ENCODE data around the gene NAA30. TPM values are rescaled to one million over a fixed set of nuclear protein-coding genes. Genes with fewer than 3 reads are reported as not detected.

NAA30 gene
- total and polyA plus RNA-seq, 9 of the 15 experiments (the other 6 are each of a cell fraction or from before 2014, with no cell fraction given): 2.2 to 8.0 (median 6.9) TPM

DNA sequence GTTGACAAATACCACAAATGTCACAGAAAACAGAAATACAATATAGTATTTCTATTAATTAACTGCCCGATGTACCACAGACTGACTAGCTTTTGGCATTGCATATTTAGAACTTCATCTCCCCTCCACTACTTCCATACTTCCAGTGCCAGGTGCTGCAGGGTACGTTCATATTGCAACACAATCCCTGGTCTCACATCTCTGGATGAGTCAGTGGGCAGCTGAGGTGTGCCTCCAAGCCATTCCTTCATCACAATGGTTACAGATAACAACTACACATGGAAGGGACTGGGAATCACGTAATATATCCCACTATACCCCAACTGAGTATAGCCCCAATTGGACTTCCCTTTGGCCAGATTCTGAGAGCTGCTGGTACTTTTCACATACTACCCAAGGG, 72.2 kb downstream of the NAA30 start:
- Histone ChIP-seq H3K36me3 (ENCODE audit: control insufficient read depth, insufficient read depth, low read length) (no peaks in the 10 kb centered on the region), H3K9me1 (ENCODE audit: control insufficient read depth, insufficient read depth, low read length) (no peaks in the 10 kb centered on the region), H3K4me2 (ENCODE audit: insufficient read depth, low read length) (no peak overlapping the region), H3K27me3 (ENCODE audit: control insufficient read depth in 2 of 2, insufficient read depth in 2 of 2, low read length in 2 of 2) (no peaks in the 10 kb centered on the region), H3K27ac (ENCODE audit: extremely low read depth, low read depth, low read length) (no peak overlapping the region), H2AFZ (ENCODE audit: low read depth, low read length) (no peak overlapping the region), H3K4me3 (no peak overlapping the region), H3K9ac (ENCODE audit: insufficient read depth in 1 of 2, low read depth in 2 of 2, low read length in 2 of 2) (no peak overlapping the region), H3K4me1 (replicated peaks in 1 of 2; ENCODE audit: control insufficient read depth in 2 of 2, insufficient read depth in 2 of 2, low read length in 2 of 2) (no peaks in the 10 kb centered on the region), H4K20me1 (replicated peaks; ENCODE audit: control insufficient read depth, insufficient read depth, low read length) (no peaks in the 10 kb centered on the region), H3K79me2 (ENCODE audit: control insufficient read depth, insufficient read depth, low read length) (no peaks in the 10 kb centered on the region), H3K9me3 (replicated peaks; ENCODE audit: control insufficient read depth, insufficient read depth, low read depth, low read length) (no peaks in the 10 kb centered on the region)
- DNase-seq (ENCODE audit: extremely low read depth in 1 of 4, low spot score in 3 of 4) (no peak), ATAC-seq (no peak), FAIRE-seq (no peak)
- TF ChIP-seq, protein P1, sequence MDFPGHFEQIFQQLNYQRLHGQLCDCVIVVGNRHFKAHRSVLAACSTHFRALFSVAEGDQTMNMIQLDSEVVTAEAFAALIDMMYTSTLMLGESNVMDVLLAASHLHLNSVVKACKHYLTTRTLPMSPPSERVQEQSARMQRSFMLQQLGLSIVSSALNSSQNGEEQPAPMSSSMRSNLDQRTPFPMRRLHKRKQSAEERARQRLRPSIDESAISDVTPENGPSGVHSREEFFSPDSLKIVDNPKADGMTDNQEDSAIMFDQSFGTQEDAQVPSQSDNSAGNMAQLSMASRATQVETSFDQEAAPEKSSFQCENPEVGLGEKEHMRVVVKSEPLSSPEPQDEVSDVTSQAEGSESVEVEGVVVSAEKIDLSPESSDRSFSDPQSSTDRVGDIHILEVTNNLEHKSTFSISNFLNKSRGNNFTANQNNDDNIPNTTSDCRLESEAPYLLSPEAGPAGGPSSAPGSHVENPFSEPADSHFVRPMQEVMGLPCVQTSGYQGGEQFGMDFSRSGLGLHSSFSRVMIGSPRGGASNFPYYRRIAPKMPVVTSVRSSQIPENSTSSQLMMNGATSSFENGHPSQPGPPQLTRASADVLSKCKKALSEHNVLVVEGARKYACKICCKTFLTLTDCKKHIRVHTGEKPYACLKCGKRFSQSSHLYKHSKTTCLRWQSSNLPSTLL (IDR thresholded peaks at IDR 0.05): no peak
- no peak for TF ChIP-seq MCM3 (IDR thresholded peaks at IDR 0.05)
- intact Hi-C loops (cut with micrococcal nuclease): no loop called here
- 0% methylated on average over 3 of the region's 3 CpGs for WGBS (ENCODE audit: insufficient coverage, low coverage, missing lambda C conversion rate)
- in situ Hi-C loops (cut with MboI): no loop called here
- POLR2A ChIA-PET: interaction anchor here (0.6 kb wide), 1 partner anchor 499 kb away, joined by 3 read pairs; no protein-coding TSS in a partner anchor
- CTCF ChIA-PET (ENCODE audit: low intra/inter-chr PET ratio): no interaction called here
- no TSS peak for BruUV-seq (replicated peaks)

DNA sequence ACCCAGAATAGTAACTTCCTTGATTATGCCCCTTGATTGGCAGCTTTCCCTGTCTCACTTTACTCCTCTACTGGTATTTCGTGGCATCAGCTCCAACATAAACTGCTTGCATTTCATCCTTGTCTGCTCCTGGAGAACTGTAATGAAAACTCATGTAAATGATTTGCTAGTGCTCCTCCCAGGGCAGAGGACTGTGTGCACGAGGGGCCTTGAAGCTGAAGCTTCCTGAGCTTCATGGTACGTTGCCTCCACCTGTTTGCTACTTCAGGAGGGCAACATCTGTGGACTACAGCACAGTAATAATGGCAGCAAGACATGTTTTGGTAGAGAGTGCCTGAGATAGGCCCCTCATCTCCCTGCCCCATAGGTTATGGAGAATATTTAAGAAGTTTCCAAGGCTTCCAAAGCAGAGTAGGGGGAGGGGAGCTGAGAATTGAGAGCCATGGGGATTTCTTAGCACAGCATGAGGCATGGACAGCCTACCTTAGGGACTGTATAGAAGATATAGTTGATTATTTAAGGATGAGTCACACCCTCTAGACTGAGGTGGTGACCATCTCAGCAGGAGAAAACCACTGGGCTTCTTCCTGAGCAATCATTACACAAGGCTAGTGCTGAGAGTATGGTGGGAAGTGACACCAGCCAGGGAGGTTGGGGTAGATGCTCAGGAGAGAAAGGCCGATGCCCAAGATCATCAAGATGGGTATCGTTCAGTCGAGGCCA, 73.8 kb downstream of the NAA30 start:
- Histone ChIP-seq H2AFZ (ENCODE audit: low read depth, low read length) (no peak overlapping the region), H3K9me1 (ENCODE audit: control insufficient read depth, insufficient read depth, low read length) (no peaks in the 10 kb centered on the region), H3K4me3 (no peak overlapping the region), H3K4me1 (replicated peaks in 1 of 2; ENCODE audit: control insufficient read depth in 2 of 2, insufficient read depth in 2 of 2, low read length in 2 of 2) (no peaks in the 10 kb centered on the region), H3K9me3 (replicated peaks; ENCODE audit: control insufficient read depth, insufficient read depth, low read depth, low read length) (no peaks in the 10 kb centered on the region), H4K20me1 (replicated peaks; ENCODE audit: control insufficient read depth, insufficient read depth, low read length) (no peaks in the 10 kb centered on the region), H3K4me2 (ENCODE audit: insufficient read depth, low read length) (no peak overlapping the region), H3K27ac (ENCODE audit: extremely low read depth, low read depth, low read length) (no peak overlapping the region), H3K36me3 (ENCODE audit: control insufficient read depth, insufficient read depth, low read length) (no peaks in the 10 kb centered on the region), H3K27me3 (ENCODE audit: control insufficient read depth in 2 of 2, insufficient read depth in 2 of 2, low read length in 2 of 2) (no peaks in the 10 kb centered on the region), H3K79me2 (ENCODE audit: control insufficient read depth, insufficient read depth, low read length) (no peaks in the 10 kb centered on the region), H3K9ac (ENCODE audit: insufficient read depth in 1 of 2, low read depth in 2 of 2, low read length in 2 of 2) (no peak overlapping the region)
- DNase-seq (ENCODE audit: extremely low read depth in 1 of 4, low spot score in 3 of 4) (no peak), FAIRE-seq (no peak), ATAC-seq (no peak)
- WGBS (ENCODE audit: insufficient coverage, low coverage, missing lambda C conversion rate): 0% methylated on average over 4 of the region's 6 CpGs
- in situ Hi-C loops (cut with MboI) (no loop called here), intact Hi-C loops (cut with micrococcal nuclease) (no loop called here)
- TF ChIP-seq FOXK2 (conservative IDR thresholded peaks at IDR 0.05 in 1 of 2, IDR thresholded peaks at IDR 0.05 in 1 of 2; ENCODE audit: low read depth in 2 of 2): no peak
- ChIA-PET POLR2A (interaction anchor here (1.2 kb wide), 1 partner anchor 10 kb away, joined by 3 read pairs; no protein-coding TSS in a partner anchor), CTCF (ENCODE audit: low intra/inter-chr PET ratio) (no interaction called here)
- BruUV-seq (replicated peaks): no TSS peak

Other genes starting within 250 kb of the NAA30 start
- 20.1 and 24.1 TPM in 2 replicates for gene EXOC5, start 121.7 kb upstream of the NAA30 start, total RNA-seq (2014; rRNA removed)
- gene EXOC5, start 121.7 kb upstream of the NAA30 start, total RNA-seq (2014; rRNA removed; fragmentation: Illumina TruSeq; extraction: Trizol): 50.3 and 59.2 TPM in 2 replicates
- 30.4 and 35.2 TPM in 2 replicates for gene EXOC5, start 121.7 kb upstream of the NAA30 start, total RNA-seq (2015; rRNA removed; fragmentation: Illumina TruSeq; extraction: Trizol)
- gene EXOC5, start 121.7 kb upstream of the NAA30 start, total RNA-seq (2021): 42.2 and 45.5 TPM in 2 replicates
- gene EXOC5, start 121.7 kb upstream of the NAA30 start, polyA plus RNA-seq (2011; rRNA removed): 31.7 and 44.2 TPM in 2 replicates
- gene EXOC5, start 121.7 kb upstream of the NAA30 start, polyA plus RNA-seq (2014; fragmentation: Illumina TruSeq; extraction: Trizol): 27.3 and 32.0 TPM in 2 replicates
- gene EXOC5, start 121.7 kb upstream of the NAA30 start, polyA plus RNA-seq (2014; fragmentation: Nextera tagmentation; extraction: Ambion mirVana): 1 to 10 TPM; 5.7 to 7.7 TPM
- 19.9 TPM in 2 replicates for gene EXOC5, start 121.7 kb upstream of the NAA30 start, polyA plus RNA-seq (2014; rRNA removed)
- 12.7 and 16.1 TPM in 2 replicates for gene AP5M1, start 121.6 kb upstream of the NAA30 start, total RNA-seq (2014; rRNA removed)
- gene AP5M1, start 121.6 kb upstream of the NAA30 start, total RNA-seq (2014; rRNA removed; fragmentation: Illumina TruSeq; extraction: Trizol): 32.6 and 37.5 TPM in 2 replicates
- 27.6 and 28.2 TPM in 2 replicates for gene AP5M1, start 121.6 kb upstream of the NAA30 start, total RNA-seq (2015; rRNA removed; fragmentation: Illumina TruSeq; extraction: Trizol)
- gene AP5M1, start 121.6 kb upstream of the NAA30 start, total RNA-seq (2021): 30.9 and 34.4 TPM in 2 replicates
- 27.0 and 35.6 TPM in 2 replicates for gene AP5M1, start 121.6 kb upstream of the NAA30 start, polyA plus RNA-seq (2011; rRNA removed)
- 25.8 and 29.7 TPM in 2 replicates for gene AP5M1, start 121.6 kb upstream of the NAA30 start, polyA plus RNA-seq (2014; fragmentation: Illumina TruSeq; extraction: Trizol)
- 10 to 100 TPM; 44.2 to 51.7 TPM for gene AP5M1, start 121.6 kb upstream of the NAA30 start, polyA plus RNA-seq (2014; fragmentation: Nextera tagmentation; extraction: Ambion mirVana)
- gene AP5M1, start 121.6 kb upstream of the NAA30 start, polyA plus RNA-seq (2014; rRNA removed): 20.9 and 22.0 TPM in 2 replicates
- not detected in 2 replicates for gene CCDC198, start 103.3 kb downstream of the NAA30 start, total RNA-seq (2014; rRNA removed)
- gene CCDC198, start 103.3 kb downstream of the NAA30 start, total RNA-seq (2014; rRNA removed; fragmentation: Illumina TruSeq; extraction: Trizol): not detected in 2 replicates
- not detected in 2 replicates for gene CCDC198, start 103.3 kb downstream of the NAA30 start, total RNA-seq (2015; rRNA removed; fragmentation: Illumina TruSeq; extraction: Trizol)
- not detected in 2 replicates for gene CCDC198, start 103.3 kb downstream of the NAA30 start, total RNA-seq (2021)
- not detected in 2 replicates for gene CCDC198, start 103.3 kb downstream of the NAA30 start, polyA plus RNA-seq (2011; rRNA removed)
- gene CCDC198, start 103.3 kb downstream of the NAA30 start, polyA plus RNA-seq (2014; fragmentation: Illumina TruSeq; extraction: Trizol): not detected in 2 replicates
- gene CCDC198, start 103.3 kb downstream of the NAA30 start, polyA plus RNA-seq (2014; fragmentation: Nextera tagmentation; extraction: Ambion mirVana): not detected
- gene CCDC198, start 103.3 kb downstream of the NAA30 start, polyA plus RNA-seq (2014; rRNA removed): not detected in 2 replicates